DMS114 treated with DMSO at 0.1 percent for 48 hours (cell line): ENCODE results near the gene CASP9.

Experiments
- DNase-seq: peaks from one replicate; lab custom pipeline; 2025; ENCODE audit not compliant: unreplicated experiment; lab: John Stamatoyannopoulos, UW

Gene CASP9

DNA sequence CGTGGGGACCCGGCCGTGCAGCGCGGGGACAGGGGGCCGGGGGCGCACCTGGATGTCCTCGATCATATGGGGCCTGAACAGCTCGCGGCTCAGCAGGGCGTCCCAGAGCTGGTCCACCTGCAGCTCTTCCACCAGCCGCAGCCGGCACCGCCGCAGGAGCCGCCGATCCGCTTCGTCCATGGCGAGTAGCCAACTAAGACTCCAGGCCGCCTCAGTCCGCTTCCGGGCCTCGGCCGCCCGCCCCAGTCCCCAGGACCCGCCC lies at the start of gene CASP9:
Gene CASP9 (minus strand): TSS at position 195 of the 262 bp plus-strand sequence. CDS start 15 bp downstream, at position 180.
- DNase-seq: no peak

- DNase-seq: no peak
Observed at GRCh38 chr1:15573477-15573876, 49.5 kb upstream of the CASP9 start.

- DNase-seq: no peak
Observed at GRCh38 chr1:15571266-15571665, 47.3 kb upstream of the CASP9 start.

DNA sequence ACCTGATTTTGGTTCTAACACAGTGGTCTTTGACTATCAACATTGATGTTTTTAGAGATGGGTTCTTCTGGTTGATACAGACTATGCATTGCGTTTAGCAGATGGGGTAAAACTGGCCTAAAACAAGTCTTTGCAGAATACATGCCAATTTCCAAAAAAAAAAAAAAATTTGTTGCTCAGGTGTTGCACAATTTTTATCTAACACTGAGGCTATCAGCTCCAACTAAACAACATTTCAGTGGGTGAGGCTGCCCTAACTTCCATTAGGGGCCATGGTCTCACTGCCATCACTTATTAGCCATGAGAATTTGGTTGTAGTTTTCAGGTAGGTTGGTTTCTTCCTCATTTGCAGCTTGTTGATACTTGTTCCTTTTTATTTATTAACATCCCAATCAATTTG lies 46.8 kb upstream of the CASP9 start:
- DNase-seq: no peak

GRCh38 chr1:15568387-15569073 lies 44.5 kb upstream of the CASP9 start:
- no peak for DNase-seq

GRCh38 chr1:15559189-15559810 lies 35.3 kb upstream of the CASP9 start:
- no peak for DNase-seq

DNA sequence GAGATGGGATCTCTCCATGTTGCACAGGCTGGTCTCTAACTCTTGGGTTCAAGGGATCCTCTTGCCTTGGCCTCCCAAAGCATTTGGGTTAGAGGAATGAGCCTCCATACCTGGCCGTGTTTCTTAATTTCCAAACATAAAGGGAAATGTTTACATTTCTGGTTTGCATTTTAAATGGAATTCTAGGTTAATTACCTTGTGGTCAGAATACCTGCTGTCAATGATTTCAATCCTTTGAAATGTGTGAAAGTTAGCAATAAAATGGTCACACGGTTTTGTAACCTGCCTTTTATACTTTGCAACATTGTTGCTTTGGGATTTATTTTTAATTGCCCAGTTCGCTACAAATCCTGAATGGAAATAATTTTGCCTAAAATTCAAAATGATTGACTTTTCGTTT lies 34.5 kb upstream of the CASP9 start:
- DNase-seq: no peak

- no peak for DNase-seq
Observed at GRCh38 chr1:15557594-15557993, 33.6 kb upstream of the CASP9 start.

DNA sequence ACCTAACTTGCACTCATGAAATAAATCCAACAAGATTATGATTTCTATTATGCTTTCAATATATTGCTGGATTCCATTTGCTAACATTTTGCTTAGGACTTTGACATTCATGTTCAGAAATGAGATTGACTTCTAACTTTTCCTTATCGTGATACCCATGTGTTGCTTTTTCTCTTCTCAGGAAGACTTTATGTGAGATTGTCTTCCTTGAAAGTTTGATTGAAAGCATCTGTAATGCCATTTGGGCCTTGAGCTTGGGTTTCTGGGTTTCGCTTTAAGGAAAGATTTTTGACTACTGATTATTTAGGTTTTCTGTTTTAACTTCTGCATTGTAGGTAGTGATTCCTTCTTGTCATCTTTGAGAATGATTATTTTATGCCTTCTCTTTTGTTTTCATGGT lies 33.0 kb upstream of the CASP9 start:
- DNase-seq: no peak

DNA sequence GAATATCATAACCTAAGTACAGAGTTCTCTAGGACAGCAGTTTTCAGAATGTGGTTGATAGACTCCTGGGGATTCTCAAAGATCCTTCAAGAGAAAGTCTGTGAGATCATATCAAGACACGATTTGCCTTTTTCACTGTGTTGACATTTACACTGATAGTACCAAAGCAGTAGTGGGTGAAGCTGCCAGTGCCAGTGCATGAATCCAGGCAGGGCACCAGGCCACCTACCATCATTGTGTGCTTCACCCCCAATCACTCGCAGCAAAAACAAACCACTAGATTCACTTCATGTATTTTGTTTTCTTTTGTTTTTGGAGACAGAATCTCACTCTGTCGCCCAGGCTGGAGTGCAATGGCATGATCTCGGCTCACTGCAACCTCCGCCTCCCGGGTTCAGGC lies 26.6 kb upstream of the CASP9 start:
- DNase-seq: no peak

GRCh38 chr1:15546641-15547040 lies 22.6 kb upstream of the CASP9 start:
- no peak for DNase-seq

- DNase-seq: no peak
Observed at GRCh38 chr1:15543589-15544568, 19.9 kb upstream of the CASP9 start.

DNA sequence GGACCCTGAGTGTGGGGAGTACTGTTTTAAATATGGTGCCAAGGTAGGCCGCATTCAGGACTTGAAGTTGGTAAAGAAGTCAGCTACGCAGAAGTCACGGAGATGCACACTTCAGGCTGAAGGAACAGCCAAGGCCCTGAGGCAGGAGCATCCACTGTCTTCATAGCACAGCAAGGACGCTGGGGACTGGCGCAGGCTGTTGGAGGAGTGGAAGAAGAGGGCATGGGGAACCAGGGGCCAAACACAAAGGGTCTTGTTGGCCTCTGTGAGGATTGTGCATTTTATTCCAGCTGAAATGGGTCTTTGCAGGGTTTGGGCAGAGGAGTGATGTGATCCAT lies 19.2 kb upstream of the CASP9 start:
- no peak for DNase-seq

DNA sequence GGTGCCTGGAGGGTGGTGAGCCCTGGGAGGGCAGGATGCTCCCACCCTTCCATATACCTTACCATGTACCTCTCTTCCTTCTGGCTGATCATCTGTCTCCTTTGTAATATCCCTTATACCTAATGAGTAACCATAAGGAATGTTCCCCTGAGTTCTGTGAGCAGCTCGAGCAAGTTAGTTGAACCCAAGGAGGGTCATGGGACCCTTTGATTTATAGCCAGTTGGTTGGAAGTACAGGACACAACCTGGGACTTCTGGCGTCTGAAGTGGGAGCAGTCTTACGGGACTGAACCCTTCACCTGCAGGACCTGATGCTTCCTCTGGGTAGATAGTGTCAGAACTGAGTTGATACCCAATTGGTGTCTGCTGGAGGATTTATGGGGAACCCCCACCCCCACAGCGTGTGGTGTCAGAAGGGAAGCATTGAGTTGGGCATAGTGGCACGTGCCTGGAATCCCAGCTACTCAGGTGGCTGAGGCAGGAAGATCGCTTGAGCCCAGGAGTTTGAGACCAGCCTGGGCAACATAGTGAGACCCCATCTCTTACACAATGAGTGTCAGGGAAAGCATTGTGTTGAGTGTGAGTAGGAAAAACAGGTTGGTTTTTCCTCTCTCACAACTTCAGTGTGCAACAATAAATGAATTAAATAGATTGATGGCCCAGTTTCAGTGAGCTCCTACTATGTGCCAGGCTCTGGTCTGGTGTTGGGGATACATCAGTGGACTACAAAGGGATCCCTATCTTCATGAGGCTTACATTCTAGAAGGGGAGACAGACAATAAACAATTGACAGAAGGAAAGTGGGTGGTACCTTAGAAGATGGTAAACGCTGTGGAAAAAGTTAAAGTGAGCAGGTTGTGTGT lies 18.6 kb upstream of the CASP9 start:
- no peak for DNase-seq

DNA sequence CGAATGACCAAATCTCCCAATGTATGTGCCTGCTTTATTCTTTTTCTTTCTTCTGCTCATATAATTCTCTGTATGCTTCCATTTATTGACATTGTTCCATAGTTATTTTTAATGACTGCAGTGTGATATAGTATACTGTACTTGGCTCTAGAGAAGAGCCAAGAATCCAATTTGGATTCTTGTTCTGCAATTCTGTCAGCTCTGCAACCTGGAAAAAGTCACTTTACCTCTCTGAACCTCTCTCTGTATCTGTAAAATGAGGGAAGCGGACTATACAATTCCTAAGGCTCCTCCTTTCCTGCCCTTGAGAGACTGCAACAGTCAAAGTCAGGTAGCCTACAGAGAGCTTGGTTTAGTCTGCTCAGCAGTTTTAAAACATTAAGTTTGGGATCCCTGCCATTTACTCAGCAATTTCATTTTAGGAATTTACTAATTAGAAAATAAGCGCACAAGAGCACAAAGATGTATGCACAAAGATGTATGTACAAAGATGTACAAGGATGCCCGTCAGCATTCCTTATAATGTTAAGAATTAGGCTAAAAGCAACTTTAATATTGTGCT lies 17.3 kb upstream of the CASP9 start:
- DNase-seq: no peak

DNA sequence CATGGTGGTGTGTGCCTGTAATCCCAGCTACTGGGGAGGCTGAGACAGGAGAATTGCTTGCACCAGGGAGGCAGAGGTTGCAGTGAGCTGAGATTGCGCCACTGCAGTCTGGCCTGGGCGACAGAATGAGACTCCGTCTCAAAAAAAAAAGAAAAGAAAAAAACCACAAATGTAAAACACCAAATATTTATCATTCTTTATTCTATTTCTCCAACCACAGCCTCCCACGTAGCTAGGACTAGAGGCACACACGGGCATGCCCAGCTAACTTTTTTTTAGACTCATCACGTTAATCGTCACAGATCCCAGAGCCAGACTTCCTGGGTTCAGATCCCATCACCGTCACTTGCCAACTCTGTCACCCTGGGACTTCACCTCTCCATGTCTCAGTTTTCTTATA lies 16.2 kb upstream of the CASP9 start:
- no peak for DNase-seq

- DNase-seq: no peak
Observed at GRCh38 chr1:15538771-15539170, 14.8 kb upstream of the CASP9 start.

DNA sequence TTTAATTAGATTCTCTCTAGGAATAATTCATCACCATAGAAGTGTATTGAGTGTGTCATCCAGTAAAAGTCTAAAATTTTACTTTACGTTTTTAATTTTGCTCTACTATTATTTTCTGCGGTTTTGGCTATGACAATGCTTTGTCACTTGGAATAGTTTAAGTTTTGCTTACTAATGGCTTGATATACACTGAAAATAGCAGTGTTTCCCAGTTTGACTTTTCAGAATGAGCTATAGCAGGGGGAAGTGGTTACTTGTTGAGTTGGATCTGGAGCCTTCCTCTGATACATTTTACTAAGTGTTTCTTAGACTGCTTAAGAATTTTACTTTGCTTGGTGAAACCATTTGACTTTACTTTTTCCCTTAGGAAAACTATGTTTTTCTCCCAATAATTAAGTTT lies 7.7 kb upstream of the CASP9 start:
- DNase-seq: no peak

DNA sequence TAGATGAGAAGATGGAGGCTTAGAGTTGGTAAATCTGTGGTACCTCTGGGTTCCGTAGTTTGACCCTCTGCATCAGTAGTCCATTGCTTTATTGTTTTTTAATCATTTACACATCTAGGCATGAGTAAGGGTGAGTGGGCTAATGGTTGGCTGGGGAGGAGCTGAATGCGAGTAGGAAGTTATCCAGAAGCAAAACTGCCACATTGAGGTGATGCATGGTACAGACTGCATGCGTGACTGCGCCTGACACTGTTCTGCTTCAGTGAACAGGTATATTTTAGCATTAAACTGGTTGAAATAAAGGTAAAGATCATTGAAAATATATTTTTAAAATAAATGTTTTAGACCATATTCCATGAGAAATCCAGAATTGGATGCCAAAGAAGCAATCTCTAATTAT lies 7.0 kb upstream of the CASP9 start:
- no peak for DNase-seq

GRCh38 chr1:15526490-15527339 lies 2.7 kb upstream of the CASP9 start, which contains the start of gene DNAJC16:
Gene DNAJC16, plus strand, starts transcription at chr1:15526848. Its CDS starts 2,258 bp downstream, at chr1:15529106.
- peak; percentile 97 for DNase-seq
